ENCODE results near the gene SNX6. TPM values are rescaled to one million over a fixed set of nuclear protein-coding genes. Genes with fewer than 3 reads are reported as not detected.
"Not testable (repeated sequence)": the region's sequence is repeated elsewhere in the genome, so short reads cannot be mapped to it uniquely, and the experiment has no call there.

SNX6 gene
- total RNA-seq, 2 donors from 2014 or later, result 78.0 to 109 TPM

- H3K27ac Mint-ChIP-seq, H3K9me3 Mint-ChIP-seq, H3K36me3 Mint-ChIP-seq, ATAC-seq: not testable (repeated sequence)
- DNase-seq (ENCODE audit: low spot score in 2 of 2), result peak in 1 of 2 donors; percentile 50
Observed at GRCh38 chr14:34549276-34549966, 80.5 kb downstream of the SNX6 start.

DNA sequence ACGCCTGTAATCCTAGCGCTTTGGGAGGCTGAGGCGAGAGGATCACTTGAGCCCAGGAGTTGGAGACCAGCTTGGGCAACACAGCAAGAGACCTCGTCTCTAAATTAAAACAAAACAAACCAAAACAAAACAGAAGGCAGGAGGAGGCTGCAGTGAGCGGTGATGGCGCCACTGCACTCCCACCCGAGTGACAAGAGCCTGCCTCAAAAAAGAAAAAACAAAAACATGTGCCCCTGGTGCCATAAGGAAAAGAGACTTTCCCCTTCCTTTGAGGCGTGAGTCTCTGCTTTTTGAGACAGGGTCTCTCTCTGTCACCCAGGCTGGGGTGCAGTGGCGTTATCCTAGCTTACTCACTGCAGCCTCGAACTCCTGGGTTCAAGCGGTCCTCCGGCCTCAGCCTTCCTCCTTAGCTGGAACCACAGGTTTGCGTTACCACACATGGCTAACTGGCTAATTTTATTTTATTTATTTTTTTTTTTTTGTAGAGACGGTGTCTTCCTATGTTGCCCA is 81.4 kb downstream of the SNX6 start:
- peak overlapping the region; percentile 50 to 79 for H3K27ac Mint-ChIP-seq
- ATAC-seq (no peak), DNase-seq (ENCODE audit: low spot score in 2 of 2) (peak in 1 of 2 donors; percentile 52)
- H3K36me3 Mint-ChIP-seq, result no peaks in the 10 kb centered on the region
- H3K9me3 Mint-ChIP-seq, result peaks cover 5 to 6% of the 10 kb centered on the region in 2 donors

GRCh38 chr14:34547136-34547520 is 82.8 kb downstream of the SNX6 start:
- not testable (repeated sequence) for DNase-seq (ENCODE audit: low spot score in 2 of 2); H3K36me3 Mint-ChIP-seq; H3K9me3 Mint-ChIP-seq
- peak overlapping the region; percentile 79 to 97 for H3K27ac Mint-ChIP-seq
- peak; percentile 60 to 73 for ATAC-seq

GRCh38 chr14:34546272-34547135 is 83.4 kb downstream of the SNX6 start:
- H3K9me3 Mint-ChIP-seq; DNase-seq (ENCODE audit: low spot score in 2 of 2); H3K27ac Mint-ChIP-seq; H3K36me3 Mint-ChIP-seq: not testable (repeated sequence)
- ATAC-seq, result peak; percentile 76 to 79

GRCh38 chr14:34540181-34541059 is 89.5 kb downstream of the SNX6 start:
- not testable (repeated sequence) for DNase-seq (ENCODE audit: low spot score in 2 of 2); H3K9me3 Mint-ChIP-seq; ATAC-seq; H3K36me3 Mint-ChIP-seq
- H3K27ac Mint-ChIP-seq, result peak overlapping the region; percentile 100

DNA sequence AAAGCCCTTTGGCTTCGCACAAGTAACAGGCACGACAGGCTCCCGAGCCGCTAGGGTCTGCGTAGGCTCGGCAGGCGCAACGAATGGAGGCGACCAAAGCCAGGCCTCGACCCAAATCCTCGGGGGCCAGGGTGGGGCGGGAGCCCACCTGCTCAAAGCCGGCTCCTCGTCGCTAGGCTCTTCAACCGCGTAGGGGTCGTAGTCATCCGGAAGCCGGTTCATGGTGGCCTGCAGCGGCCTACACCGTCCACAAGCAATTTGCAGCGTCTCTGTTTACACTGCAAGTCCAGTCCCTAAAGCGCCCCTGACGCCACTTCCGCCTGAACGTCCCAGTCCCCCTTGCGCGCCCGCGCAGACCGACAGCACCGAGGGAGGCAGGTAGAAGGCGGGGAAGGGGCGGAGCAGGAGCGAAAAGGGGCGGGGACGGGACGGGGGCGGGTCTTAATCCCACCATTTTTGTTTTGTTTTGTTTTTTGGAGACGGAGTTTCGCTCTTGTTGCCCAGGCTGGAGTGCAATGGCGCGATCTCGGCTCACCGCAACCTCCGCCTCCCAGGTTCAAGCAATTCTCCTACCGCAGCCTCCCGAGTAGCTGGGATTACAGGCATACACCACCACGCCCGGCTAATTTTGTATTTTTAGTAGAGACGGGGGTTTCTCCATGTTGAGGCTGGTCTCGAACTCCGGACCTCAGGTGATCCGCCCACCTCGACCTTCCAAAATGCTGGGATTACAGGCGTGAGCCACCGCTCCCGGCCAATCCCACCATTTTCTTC is 90.4 kb downstream of the SNX6 start, which contains the start of gene EAPP:
TSS of gene EAPP (minus strand) at position 295 of the 774 bp plus-strand sequence. CDS start at position 222, 73 bp downstream.
- peaks cover 0 to 5% of the 10 kb centered on the region in 2 donors for H3K9me3 Mint-ChIP-seq
- peaks cover 6% of the 10 kb centered on the region in 2 donors for H3K36me3 Mint-ChIP-seq
- ATAC-seq (peak; percentile 100), DNase-seq (ENCODE audit: low spot score in 2 of 2) (peak; percentile 91 to 95)
- peak within 1 kb of the TSS; percentile 100 for H3K27ac Mint-ChIP-seq

- DNase-seq (ENCODE audit: low spot score in 2 of 2) (no peak), ATAC-seq (peak; percentile 20 to 38)
Observed at GRCh38 chr14:34538871-34539406, 91.0 kb downstream of the SNX6 start.

GRCh38 chr14:34538096-34538495 is 91.9 kb downstream of the SNX6 start:
- Mint-ChIP-seq H3K27ac (peak overlapping the region; percentile 100), H3K36me3 (peaks cover 6 to 20% of the 10 kb centered on the region in 2 donors)
- not testable (repeated sequence) for ATAC-seq; DNase-seq (ENCODE audit: low spot score in 2 of 2); H3K9me3 Mint-ChIP-seq

More at GRCh38 chr14:34538871-34539406, 91.0 kb downstream of the SNX6 start:
- H3K36me3 Mint-ChIP-seq, result peaks cover 6 to 12% of the 10 kb centered on the region in 2 donors
- peak overlapping the region; percentile 100 for H3K27ac Mint-ChIP-seq
- H3K9me3 Mint-ChIP-seq, result peaks cover 0 to 5% of the 10 kb centered on the region in 2 donors

GRCh38 chr14:34537677-34538009 is 92.3 kb downstream of the SNX6 start:
- Mint-ChIP-seq H3K36me3 (peaks cover 6 to 21% of the 10 kb centered on the region in 2 donors), H3K27ac (peak overlapping the region in 1 of 2 donors; percentile 36), H3K9me3 (peaks cover 0 to 5% of the 10 kb centered on the region in 2 donors)
- ATAC-seq, result no peak
- no peak for DNase-seq (ENCODE audit: low spot score in 2 of 2)

DNA sequence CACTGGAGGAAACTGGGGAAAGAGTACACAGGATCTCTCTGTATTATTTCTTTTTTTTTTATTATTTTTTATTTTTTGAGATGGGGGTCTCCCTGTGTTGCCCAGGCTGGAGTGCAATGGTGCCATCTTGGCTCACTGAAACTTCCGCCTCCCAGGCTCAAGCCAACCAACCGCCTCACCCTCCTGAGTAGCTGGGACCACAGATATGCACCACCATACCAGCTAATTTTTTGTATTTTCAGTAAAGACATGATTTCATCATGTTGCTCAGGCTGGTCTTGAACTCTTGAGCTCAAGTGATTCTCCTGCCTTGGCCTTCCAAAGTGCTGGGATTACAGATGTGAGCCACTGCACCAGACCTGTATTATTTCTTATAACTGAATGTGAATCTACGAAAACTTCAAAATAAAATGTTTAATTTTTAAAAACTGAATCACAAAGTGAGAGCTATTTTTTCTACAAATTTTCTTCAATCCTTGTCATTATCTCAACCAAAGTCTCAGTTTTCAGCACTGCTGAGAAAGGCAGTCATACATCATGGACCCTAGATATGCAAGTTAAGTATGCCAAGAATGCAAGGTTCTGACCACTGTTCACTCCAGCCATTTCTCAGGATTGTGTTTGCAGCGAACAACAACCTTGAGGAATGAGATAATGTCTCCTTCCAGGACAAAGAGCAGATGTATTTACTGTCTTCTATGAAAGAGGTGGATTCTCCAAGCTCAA is 92.8 kb downstream of the SNX6 start:
- ATAC-seq (no peak), DNase-seq (ENCODE audit: low spot score in 2 of 2) (no peak)
- Mint-ChIP-seq H3K36me3 (peaks cover 6 to 21% of the 10 kb centered on the region in 2 donors), H3K9me3 (peaks cover 0 to 5% of the 10 kb centered on the region in 2 donors), H3K27ac (peak overlapping the region in 1 of 2 donors; percentile 22)

- Mint-ChIP-seq H3K27ac (no peak overlapping the region), H3K36me3 (peaks cover 7 to 11% of the 10 kb centered on the region in 2 donors), H3K9me3 (no peaks in the 10 kb centered on the region)
- DNase-seq (ENCODE audit: low spot score in 2 of 2) (no peak), ATAC-seq (peak; percentile 26 to 32)
Observed at GRCh38 chr14:34527591-34527990, 102.4 kb downstream of the SNX6 start.

DNA sequence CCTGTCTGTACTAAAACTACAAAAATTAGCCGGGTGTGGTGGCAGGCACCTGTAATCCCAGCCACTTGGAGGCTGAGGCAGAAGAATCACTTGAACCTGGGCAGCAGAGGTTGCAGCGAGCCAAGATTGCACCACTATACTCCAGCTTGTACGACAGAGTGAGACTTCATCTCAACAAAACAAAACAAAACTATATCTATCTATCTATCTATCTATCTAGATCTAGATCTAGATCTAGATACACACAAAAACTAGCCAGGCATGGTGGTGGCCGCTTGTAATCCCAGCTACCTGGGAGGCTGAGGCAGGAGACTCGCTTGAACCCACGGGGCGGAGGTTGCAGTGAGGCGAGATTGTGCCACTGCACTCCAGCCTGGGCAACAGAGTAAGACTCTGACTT is 105.7 kb downstream of the SNX6 start:
- DNase-seq (ENCODE audit: low spot score in 2 of 2); H3K9me3 Mint-ChIP-seq; ATAC-seq: not testable (repeated sequence)
- H3K36me3 Mint-ChIP-seq, result peaks cover 16 to 23% of the 10 kb centered on the region in 2 donors
- peak overlapping the region in 1 of 2 donors; percentile 2 for H3K27ac Mint-ChIP-seq

DNA sequence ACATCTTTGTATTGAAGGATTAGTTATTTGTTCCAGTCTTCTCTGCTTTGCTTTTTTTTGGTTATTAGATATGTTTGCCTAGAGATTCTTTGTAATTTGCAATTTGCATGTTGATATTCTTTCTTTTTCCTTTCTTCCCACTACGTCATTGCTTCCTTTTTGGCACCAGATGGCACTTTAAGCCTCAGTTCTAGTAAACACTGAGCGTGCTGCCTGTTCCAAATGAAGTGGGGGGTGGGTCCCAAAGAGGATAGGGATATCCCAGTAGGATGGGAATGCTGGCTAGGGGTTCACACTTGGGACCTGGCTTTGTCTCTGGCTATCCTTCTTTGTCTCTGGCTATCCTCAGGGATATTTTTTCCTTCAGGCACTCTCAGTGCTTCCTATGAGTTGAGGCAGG is 107.5 kb downstream of the SNX6 start:
- Mint-ChIP-seq H3K36me3 (peaks cover 16 to 35% of the 10 kb centered on the region in 2 donors), H3K27ac (peak overlapping the region in 1 of 2 donors; percentile 14), H3K9me3 (no peaks in the 10 kb centered on the region)
- no peak for DNase-seq (ENCODE audit: low spot score in 2 of 2)
- ATAC-seq, result no peak

GRCh38 chr14:34521071-34521470 is 108.9 kb downstream of the SNX6 start:
- not testable (repeated sequence) for DNase-seq (ENCODE audit: low spot score in 2 of 2); ATAC-seq; H3K9me3 Mint-ChIP-seq
- H3K36me3 Mint-ChIP-seq, result peaks cover 16 to 35% of the 10 kb centered on the region in 2 donors
- peak overlapping the region in 1 of 2 donors; percentile 61 for H3K27ac Mint-ChIP-seq
